ENCODE results near the gene TTLL10.

DNA sequence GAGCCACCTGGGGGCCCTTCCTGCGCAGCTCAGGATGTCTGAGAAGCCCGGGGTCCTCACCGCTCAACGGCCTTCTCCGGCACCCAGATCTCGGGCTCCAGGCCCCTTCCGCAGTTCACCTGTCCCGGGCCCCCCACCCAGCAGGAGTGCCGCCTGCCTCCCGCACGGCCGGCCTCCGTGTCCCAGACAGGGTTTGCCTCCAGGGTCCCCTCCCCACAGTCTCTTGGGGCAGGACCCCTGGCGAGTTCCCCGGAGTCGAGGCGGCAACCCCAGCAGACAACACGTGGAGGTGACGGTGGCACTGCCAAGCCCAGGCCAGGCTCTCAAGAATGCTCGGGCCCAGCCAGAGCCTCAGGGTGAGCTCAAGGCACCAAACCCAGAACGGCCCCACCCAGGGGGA is 22.4 kb upstream of the TTLL10 start:
- TF ChIP-seq, protein P1, sequence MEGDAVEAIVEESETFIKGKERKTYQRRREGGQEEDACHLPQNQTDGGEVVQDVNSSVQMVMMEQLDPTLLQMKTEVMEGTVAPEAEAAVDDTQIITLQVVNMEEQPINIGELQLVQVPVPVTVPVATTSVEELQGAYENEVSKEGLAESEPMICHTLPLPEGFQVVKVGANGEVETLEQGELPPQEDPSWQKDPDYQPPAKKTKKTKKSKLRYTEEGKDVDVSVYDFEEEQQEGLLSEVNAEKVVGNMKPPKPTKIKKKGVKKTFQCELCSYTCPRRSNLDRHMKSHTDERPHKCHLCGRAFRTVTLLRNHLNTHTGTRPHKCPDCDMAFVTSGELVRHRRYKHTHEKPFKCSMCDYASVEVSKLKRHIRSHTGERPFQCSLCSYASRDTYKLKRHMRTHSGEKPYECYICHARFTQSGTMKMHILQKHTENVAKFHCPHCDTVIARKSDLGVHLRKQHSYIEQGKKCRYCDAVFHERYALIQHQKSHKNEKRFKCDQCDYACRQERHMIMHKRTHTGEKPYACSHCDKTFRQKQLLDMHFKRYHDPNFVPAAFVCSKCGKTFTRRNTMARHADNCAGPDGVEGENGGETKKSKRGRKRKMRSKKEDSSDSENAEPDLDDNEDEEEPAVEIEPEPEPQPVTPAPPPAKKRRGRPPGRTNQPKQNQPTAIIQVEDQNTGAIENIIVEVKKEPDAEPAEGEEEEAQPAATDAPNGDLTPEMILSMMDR (conservative IDR thresholded peaks at IDR 0.05; ENCODE audit: low read length): no peak
- TF ChIP-seq EZH2phosphoT487 (IDR thresholded peaks at IDR 0.05; ENCODE audit: borderline replicate concordance): no peak

Data from Loucy (cell line).